ENCODE measurements around the gene PRMT9. TPM values are rescaled to one million over a fixed set of nuclear protein-coding genes. Genes with fewer than 3 reads are reported as not detected.

The PRMT9 gene
- total and polyA plus RNA-seq, 2 donors (not counting 1 experiment from before 2014, with no cell fraction given): 5.6 to 11.0 TPM

GRCh38 chr4:147626903-147627302 is 57.1 kb downstream of the PRMT9 start:
- peaks cover 3 to 64% of the 10 kb centered on the region in 2 experiments for H3K36me3 ChIP-seq (replicated peaks in 1 of 2; ENCODE audit: control extremely low read depth in 1 of 2, control insufficient read depth in 1 of 2, extremely low read depth in 1 of 2, insufficient read depth in 2 of 2, low read length in 1 of 2)
- H3K4me1 Mint-ChIP-seq: peaks cover 3% of the 10 kb centered on the region
- peaks cover 8% of the 10 kb centered on the region for H4K20me1 ChIP-seq (ENCODE audit: control insufficient read depth, insufficient read depth, low read length, poor library complexity, severe bottlenecking)
- H3K9me3 Mint-ChIP-seq (ENCODE audit: insufficient read depth): no peaks in the 10 kb centered on the region
- peaks cover 20% of the 10 kb centered on the region for H3K79me2 ChIP-seq (ENCODE audit: control insufficient read depth, insufficient read depth, low read length)
- intact Hi-C loops (cut with micrococcal nuclease): no loop called here
- no peaks in the 10 kb centered on the region for H3K27me3 Mint-ChIP-seq
- H3K27me3 ChIP-seq (replicated peaks in 1 of 4; ENCODE audit: control extremely low read depth in 1 of 4, control insufficient read depth in 3 of 4, insufficient read depth in 4 of 4, low read length in 3 of 4): no peaks in the 10 kb centered on the region
- H3K4me3 Mint-ChIP-seq: no peak overlapping the region
- TF ChIP-seq EZH2 (IDR thresholded peaks at IDR 0.05; ENCODE audit: borderline replicate concordance, insufficient read depth, low read depth, low read length, poor library complexity, severe bottlenecking): no peak
- TF ChIP-seq CTCF (IDR thresholded peaks at IDR 0.05): no peak
- no peaks in the 10 kb centered on the region for H3K9me3 ChIP-seq (ENCODE audit: control extremely low read depth in 1 of 3, control insufficient read depth in 2 of 3, insufficient read depth in 1 of 3, low read length in 2 of 3)
- no peak overlapping the region for H3K4me2 ChIP-seq (replicated peaks; ENCODE audit: low read depth, low read length, poor library complexity, severe bottlenecking)
- WGBS (ENCODE audit: insufficient coverage): 97% methylated on average over 3 of the region's 4 CpGs
- H3K4me3 ChIP-seq (ENCODE audit: control extremely low read depth in 1 of 5, extremely low read depth in 1 of 5, insufficient read depth in 1 of 5, low read depth in 2 of 5, low read length in 4 of 5): no peak overlapping the region
- no peak overlapping the region for H2AFZ ChIP-seq (ENCODE audit: insufficient read depth, low read depth, low read length, poor library complexity, severe bottlenecking)
- no peak overlapping the region for H3K27ac ChIP-seq (ENCODE audit: low read length in 2 of 2)
- no peak overlapping the region for H3K27ac Mint-ChIP-seq
- no peaks in the 10 kb centered on the region for H3K4me1 ChIP-seq (ENCODE audit: control insufficient read depth in 2 of 2, insufficient read depth in 2 of 2, low read length in 2 of 2)
- H3K9ac ChIP-seq (ENCODE audit: low read length): no peak overlapping the region
- ChIA-PET CTCF (no interaction called here), POLR2A (interaction anchor here (0.6 kb wide), 1 partner anchor 9 kb away, joined by 3 read pairs; no protein-coding TSS in a partner anchor)
- no peak for ATAC-seq (ENCODE audit: low read depth)
- DNase-seq: no peak

GRCh38 chr4:147625733-147626132 is 58.2 kb downstream of the PRMT9 start:
- Histone ChIP-seq H3K9ac (ENCODE audit: low read length) (no peak overlapping the region), H3K9me3 (ENCODE audit: control extremely low read depth in 1 of 3, control insufficient read depth in 2 of 3, insufficient read depth in 1 of 3, low read length in 2 of 3) (no peaks in the 10 kb centered on the region), H3K79me2 (ENCODE audit: control insufficient read depth, insufficient read depth, low read length) (peaks cover 28% of the 10 kb centered on the region), H3K4me1 (ENCODE audit: control insufficient read depth in 2 of 2, insufficient read depth in 2 of 2, low read length in 2 of 2) (peaks cover 0 to 5% of the 10 kb centered on the region in 2 donors), H3K4me2 (replicated peaks; ENCODE audit: low read depth, low read length, poor library complexity, severe bottlenecking) (no peak overlapping the region), H3K27ac (ENCODE audit: low read length in 2 of 2) (no peak overlapping the region), H3K4me3 (ENCODE audit: control extremely low read depth in 1 of 5, extremely low read depth in 1 of 5, insufficient read depth in 1 of 5, low read depth in 2 of 5, low read length in 4 of 5) (no peak overlapping the region), H3K36me3 (replicated peaks in 1 of 2; ENCODE audit: control extremely low read depth in 1 of 2, control insufficient read depth in 1 of 2, extremely low read depth in 1 of 2, insufficient read depth in 2 of 2, low read length in 1 of 2) (peaks cover 3 to 57% of the 10 kb centered on the region in 2 experiments), H2AFZ (ENCODE audit: insufficient read depth, low read depth, low read length, poor library complexity, severe bottlenecking) (no peak overlapping the region), H4K20me1 (ENCODE audit: control insufficient read depth, insufficient read depth, low read length, poor library complexity, severe bottlenecking) (peaks cover 13% of the 10 kb centered on the region), H3K27me3 (replicated peaks in 1 of 4; ENCODE audit: control extremely low read depth in 1 of 4, control insufficient read depth in 3 of 4, insufficient read depth in 4 of 4, low read length in 3 of 4) (no peaks in the 10 kb centered on the region)
- ChIA-PET POLR2A (no interaction called here), CTCF (interaction anchor here (0.6 to 1.1 kb wide), 2 partner anchors 9 to 82 kb away, joined by 3 read pairs; partner anchors contain the start of gene TMEM184C)
- no peaks in the 10 kb centered on the region for H3K27me3 Mint-ChIP-seq
- intact Hi-C loops (cut with micrococcal nuclease): no loop called here
- H3K9me3 Mint-ChIP-seq (ENCODE audit: insufficient read depth): no peaks in the 10 kb centered on the region
- TF ChIP-seq EZH2 (IDR thresholded peaks at IDR 0.05; ENCODE audit: borderline replicate concordance, insufficient read depth, low read depth, low read length, poor library complexity, severe bottlenecking) (no peak), CTCF (IDR thresholded peaks at IDR 0.05) (no peak)
- ATAC-seq (ENCODE audit: low read depth): no peak
- 94% methylated on average over 5 of the region's 6 CpGs for WGBS (ENCODE audit: insufficient coverage)
- no peak overlapping the region for H3K27ac Mint-ChIP-seq
- peaks cover 8% of the 10 kb centered on the region for H3K4me1 Mint-ChIP-seq
- H3K4me3 Mint-ChIP-seq: no peak overlapping the region
- no peak for DNase-seq

Data from B cell (primary cell).